Fibroblast of the aortic adventitia (primary cell): Measurements from ENCODE around the gene PRKG1. TPM values are rescaled to one million over a fixed set of nuclear protein-coding genes. Genes with fewer than 3 reads are reported as not detected.

ENCODE experiments used
- DNase-seq: peaks from one replicate; pipeline ENCODE4 v3.0.0-alpha.2; 2010; ENCODE audit warnings: low read depth
- H3K4me3 ChIP-seq: 2 replicates; pipeline ENCODE4 v1.5.1; 2011; ENCODE audit warnings: low read depth, mild to moderate bottlenecking, control low read depth, low read length, moderate library complexity
- total RNA-seq: library from RNA; depleted of rRNA; stranded (reverse); fragments of >200 nt; gene quantifications from 2 replicates; pipeline ENCODE4 v1.2.3, GENCODE V29; 2012; ENCODE audit warnings: low replicate concordance
- TF ChIP-seq, protein P1 (sequence below): IDR thresholded peaks from 2 replicates; pipeline ENCODE4 v1.5.1; 2011; ENCODE audit warnings: mild to moderate bottlenecking, low read length, control low read depth, inconsistent platforms; ENCODE audit not compliant: insufficient read depth

The PRKG1 gene
- total RNA-seq, 1 donor, result 45.6 TPM

DNA sequence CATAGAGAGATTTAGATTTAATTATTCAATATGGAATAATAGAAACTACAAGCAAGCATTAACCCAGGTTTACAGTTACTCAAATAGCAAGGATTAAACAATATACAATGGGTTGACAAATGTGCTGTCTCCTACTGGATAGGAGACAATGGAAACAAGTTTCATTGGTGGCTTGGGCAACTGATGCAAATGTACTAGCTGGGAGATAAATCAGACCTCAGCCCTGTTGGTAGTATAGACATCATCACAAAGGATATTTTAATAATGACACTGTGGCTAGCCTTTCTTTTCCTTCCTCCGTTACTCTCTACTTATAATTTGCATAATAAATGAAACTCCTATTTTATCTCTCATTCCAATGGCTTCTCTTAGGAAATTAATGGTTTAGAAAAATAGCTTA lies 1143.2 kb downstream of the PRKG1 start:
- H3K4me3 ChIP-seq, result no peak overlapping the region
- TF ChIP-seq, protein P1, sequence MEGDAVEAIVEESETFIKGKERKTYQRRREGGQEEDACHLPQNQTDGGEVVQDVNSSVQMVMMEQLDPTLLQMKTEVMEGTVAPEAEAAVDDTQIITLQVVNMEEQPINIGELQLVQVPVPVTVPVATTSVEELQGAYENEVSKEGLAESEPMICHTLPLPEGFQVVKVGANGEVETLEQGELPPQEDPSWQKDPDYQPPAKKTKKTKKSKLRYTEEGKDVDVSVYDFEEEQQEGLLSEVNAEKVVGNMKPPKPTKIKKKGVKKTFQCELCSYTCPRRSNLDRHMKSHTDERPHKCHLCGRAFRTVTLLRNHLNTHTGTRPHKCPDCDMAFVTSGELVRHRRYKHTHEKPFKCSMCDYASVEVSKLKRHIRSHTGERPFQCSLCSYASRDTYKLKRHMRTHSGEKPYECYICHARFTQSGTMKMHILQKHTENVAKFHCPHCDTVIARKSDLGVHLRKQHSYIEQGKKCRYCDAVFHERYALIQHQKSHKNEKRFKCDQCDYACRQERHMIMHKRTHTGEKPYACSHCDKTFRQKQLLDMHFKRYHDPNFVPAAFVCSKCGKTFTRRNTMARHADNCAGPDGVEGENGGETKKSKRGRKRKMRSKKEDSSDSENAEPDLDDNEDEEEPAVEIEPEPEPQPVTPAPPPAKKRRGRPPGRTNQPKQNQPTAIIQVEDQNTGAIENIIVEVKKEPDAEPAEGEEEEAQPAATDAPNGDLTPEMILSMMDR, result no peak
- no peak for DNase-seq

DNA sequence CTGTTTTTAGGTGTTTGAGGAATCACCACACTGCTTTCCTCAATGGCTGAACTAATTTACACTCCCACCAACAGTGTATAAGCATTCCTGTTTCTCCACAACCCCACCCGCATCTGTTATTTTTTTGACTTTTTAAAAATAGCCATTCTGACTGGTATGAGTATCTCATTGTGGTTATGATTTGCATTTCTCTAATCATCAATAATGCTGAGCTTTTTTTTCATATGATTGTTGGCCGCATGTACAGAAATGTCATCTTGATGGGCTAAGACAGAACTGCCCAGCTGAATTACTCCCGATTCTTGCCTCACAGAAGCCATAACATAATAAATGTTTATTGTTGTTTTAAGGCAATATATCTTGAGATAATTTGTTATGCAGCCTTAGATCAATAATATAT lies 1146.7 kb downstream of the PRKG1 start:
- no peak overlapping the region for H3K4me3 ChIP-seq
- TF ChIP-seq, protein P1, result no peak
- no peak for DNase-seq

DNA sequence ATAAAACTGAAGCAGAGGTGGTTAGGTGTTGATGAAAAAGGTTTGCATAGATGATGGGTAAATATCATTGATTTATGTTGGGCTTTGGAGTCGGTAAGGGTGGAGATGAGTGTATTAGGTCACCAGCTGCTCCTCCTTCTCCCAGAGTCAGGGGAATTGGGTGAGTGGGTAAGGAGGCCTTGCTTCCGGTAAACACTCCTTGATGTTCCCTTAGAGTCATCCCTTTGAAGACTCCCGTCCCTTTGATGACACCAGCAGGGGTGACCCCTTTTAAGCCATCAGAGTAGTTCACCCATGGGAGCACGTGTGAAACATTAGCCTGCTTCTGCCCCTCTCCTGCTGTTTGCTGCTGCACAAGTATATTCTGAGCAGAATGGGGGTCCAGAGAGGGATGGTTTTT lies 1147.6 kb downstream of the PRKG1 start:
- no peak for DNase-seq
- H3K4me3 ChIP-seq, result no peak overlapping the region
- TF ChIP-seq, protein P1, result no peak

GRCh38 chr10:52226197-52226847 lies 1152.0 kb downstream of the PRKG1 start:
- DNase-seq, result peak; percentile 80
- H3K4me3 ChIP-seq, result no peak overlapping the region
- TF ChIP-seq, protein P1, result no peak

- TF ChIP-seq, protein P1, result no peak
- H3K4me3 ChIP-seq, result no peak overlapping the region
- DNase-seq, result no peak
Measured at GRCh38 chr10:52228556-52228955, 1154.3 kb downstream of the PRKG1 start.

- peak; percentile 68 for DNase-seq
- TF ChIP-seq, protein P1, result no peak
- H3K4me3 ChIP-seq, result no peak overlapping the region
Measured at GRCh38 chr10:52229291-52229931, 1155.1 kb downstream of the PRKG1 start.
